SK-N-SH treated with all-trans-retinoic acid at 6 μM for 48 hours (cell line): ENCODE results near the gene MMS19.
A peak's percentile ranks its signal among the peaks of the same experiment; 100 is the strongest.

Experiments used
- ATAC-seq: fragments of 200-7000 bp; cut with Tn5 transposase; 3 replicates; pipeline ENCODE4 v1.9.1; 2020; ENCODE audit warnings: mild to moderate bottlenecking, moderate library complexity
- ARNTL ChIP-seq: fragments of 450-650 bp; formaldehyde crosslinking; IDR thresholded peaks from 2 replicates; pipeline ENCODE4 v1.5.0; 2020; ENCODE audit warnings: low read depth, mild to moderate bottlenecking, moderate library complexity, borderline replicate concordance
- CREB5 ChIP-seq: fragments of 250-450 bp; sonication (Bioruptor Pico); IDR thresholded peaks from 2 replicates; pipeline ENCODE4 v1.5.1; 2020; ENCODE audit warnings: low read depth, mild to moderate bottlenecking, moderate library complexity
- CSDC2 ChIP-seq: fragments of 250-450 bp; sonication (Bioruptor Pico); IDR thresholded peaks from 2 replicates; pipeline ENCODE4 v1.5.0; 2020; ENCODE audit warnings: mild to moderate bottlenecking, moderate library complexity
- ESRRG ChIP-seq: fragments of 250-450 bp; sonication (Bioruptor Pico); IDR thresholded peaks from 2 replicates; pipeline ENCODE4 v1.6.1; 2021; ENCODE audit warnings: mild to moderate bottlenecking
- GLIS3 ChIP-seq: fragments of 250-450 bp; sonication (Bioruptor Pico); IDR thresholded peaks from 2 replicates; pipeline ENCODE4 v1.5.0; 2020; ENCODE audit warnings: mild to moderate bottlenecking, moderate library complexity
- ISL1 ChIP-seq: fragments of 250-450 bp; sonication (Bioruptor Pico); IDR thresholded peaks from 2 replicates; pipeline ENCODE4 v2.1.2; 2022; ENCODE audit warnings: mild to moderate bottlenecking, moderate library complexity
- OSR1 ChIP-seq: fragments of 250-450 bp; sonication (Bioruptor Pico); IDR thresholded peaks from 2 replicates; pipeline ENCODE4 v1.8.0; 2022; ENCODE audit warnings: moderate library complexity, mild to moderate bottlenecking, inconsistent platforms
- POU6F1 ChIP-seq: fragments of 250-450 bp; sonication (Bioruptor Pico); IDR thresholded peaks from 2 replicates; pipeline ENCODE4 v1.8.0; 2021; ENCODE audit warnings: low read depth, mild to moderate bottlenecking, moderate library complexity, borderline replicate concordance
- RARB ChIP-seq: fragments of 250-450 bp; sonication (Bioruptor Pico); IDR thresholded peaks from 2 replicates; pipeline ENCODE4 v1.8.0; 2021; ENCODE audit warnings: mild to moderate bottlenecking, moderate library complexity
- SNAI2 ChIP-seq: fragments of 250-450 bp; sonication (Bioruptor Pico); IDR thresholded peaks from 2 replicates; pipeline ENCODE4 v1.5.0; 2020; ENCODE audit warnings: mild to moderate bottlenecking, moderate library complexity
- TCF4 ChIP-seq: fragments of 250-450 bp; sonication (Bioruptor Pico); IDR thresholded peaks from 2 replicates; pipeline ENCODE4 v1.8.0; 2021; ENCODE audit warnings: mild to moderate bottlenecking, moderate library complexity, borderline replicate concordance
- ZC3H10 ChIP-seq: fragments of 250-450 bp; sonication (Bioruptor Pico); IDR thresholded peaks from 2 replicates; pipeline ENCODE4 v1.5.1; 2021; ENCODE audit warnings: mild to moderate bottlenecking, moderate library complexity
- ZFP3 ChIP-seq: fragments of 250-450 bp; sonication (Bioruptor Pico); IDR thresholded peaks from 2 replicates; pipeline ENCODE4 v1.5.0; 2020; ENCODE audit warnings: mild to moderate bottlenecking, moderate library complexity
- ZFP30 ChIP-seq: fragments of 450-650 bp; formaldehyde crosslinking; IDR thresholded peaks from 2 replicates; pipeline ENCODE4 v1.5.0; 2022; ENCODE audit warnings: mild to moderate bottlenecking, moderate library complexity
- ZNF565 ChIP-seq: fragments of 450-650 bp; formaldehyde crosslinking; conservative IDR thresholded peaks from 2 replicates; pipeline ENCODE4 v1.5.0; 2020; ENCODE audit warnings: low read depth, mild to moderate bottlenecking, moderate library complexity
- ZNF70 ChIP-seq: fragments of 450-650 bp; formaldehyde crosslinking; IDR thresholded peaks from 2 replicates; pipeline ENCODE4 v1.5.0; 2020; ENCODE audit warnings: mild to moderate bottlenecking, moderate library complexity
- ZNF8 ChIP-seq: fragments of 450-650 bp; formaldehyde crosslinking; IDR thresholded peaks from 2 replicates; pipeline ENCODE4 v1.5.0; 2020; ENCODE audit warnings: mild to moderate bottlenecking, moderate library complexity
- TF ChIP-seq, protein P1 (sequence below): fragments of 250-450 bp; sonication (Bioruptor Pico); IDR thresholded peaks from 2 replicates; pipeline ENCODE4 v1.5.1; 2021; ENCODE audit warnings: mild to moderate bottlenecking, moderate library complexity
- TF ChIP-seq, protein P2 (sequence below): fragments of 250-450 bp; sonication (Bioruptor Pico); IDR thresholded peaks from 2 replicates; pipeline ENCODE4 v1.5.0; 2020; ENCODE audit warnings: mild to moderate bottlenecking, moderate library complexity
- TF ChIP-seq, protein P3 (sequence below): fragments of 250-450 bp; sonication (Bioruptor Pico); IDR thresholded peaks from 2 replicates; pipeline ENCODE4 v1.8.0; 2020; ENCODE audit warnings: mild to moderate bottlenecking, moderate library complexity, borderline replicate concordance

Gene MMS19

DNA sequence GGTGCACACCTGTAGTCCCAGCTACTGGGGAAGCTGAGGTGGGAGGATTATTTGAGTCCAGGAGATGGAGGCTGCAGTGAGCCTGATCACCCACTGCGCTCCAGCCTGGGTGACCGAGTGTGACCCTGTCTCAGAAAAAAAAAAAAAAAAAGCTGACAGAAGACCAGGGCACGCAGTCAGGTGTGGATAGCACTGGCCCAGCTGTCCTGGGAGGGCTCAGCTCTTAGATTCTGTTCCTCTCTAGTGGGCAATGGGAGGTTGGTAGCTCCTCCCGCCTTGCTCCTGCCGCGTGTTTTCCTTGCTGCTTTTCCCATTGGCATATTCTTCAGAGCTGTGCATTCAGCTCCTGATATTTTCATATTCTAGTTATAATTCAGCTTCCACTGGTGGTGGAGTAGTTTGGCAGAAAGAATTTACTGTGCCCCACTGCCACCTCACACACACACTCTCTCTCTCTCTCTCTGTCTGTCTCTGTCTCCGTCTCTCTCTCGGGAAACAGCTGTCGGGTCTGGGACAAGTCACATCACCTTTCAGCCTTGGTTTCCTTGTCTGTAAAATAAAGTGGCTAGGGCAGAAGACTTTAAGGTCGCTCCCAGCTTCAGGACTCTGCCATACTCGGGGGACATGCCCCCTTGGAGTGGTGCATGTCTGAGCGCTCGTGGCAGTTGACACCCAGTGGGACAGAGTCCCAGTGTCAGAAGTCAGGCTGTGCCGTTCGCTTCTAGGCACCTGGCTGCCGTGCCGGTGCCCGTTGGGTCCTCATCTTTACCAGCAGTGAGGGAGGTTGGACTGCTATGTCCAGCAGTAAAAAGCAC, 48.4 kb upstream of the MMS19 start:
- TF ChIP-seq POU6F1 (CRISPR knock-in tag) (no peak), ZNF70 (CRISPR knock-in tag) (no peak), ZFP30 (CRISPR knock-in tag) (no peak), ARNTL (CRISPR knock-in tag) (no peak), ESRRG (CRISPR knock-in tag) (no peak), ZNF565 (CRISPR knock-in tag) (no peak), RARB (CRISPR knock-in tag) (no peak), OSR1 (CRISPR knock-in tag) (no peak), ZC3H10 (no peak), GLIS3 (CRISPR knock-in tag) (no peak), TCF4 (CRISPR knock-in tag) (no peak), ISL1 (CRISPR knock-in tag) (no peak), ZNF8 (no peak), CSDC2 (no peak), CREB5 (no peak), ZFP3 (no peak), SNAI2 (CRISPR knock-in tag) (no peak)
- TF ChIP-seq, protein P1, sequence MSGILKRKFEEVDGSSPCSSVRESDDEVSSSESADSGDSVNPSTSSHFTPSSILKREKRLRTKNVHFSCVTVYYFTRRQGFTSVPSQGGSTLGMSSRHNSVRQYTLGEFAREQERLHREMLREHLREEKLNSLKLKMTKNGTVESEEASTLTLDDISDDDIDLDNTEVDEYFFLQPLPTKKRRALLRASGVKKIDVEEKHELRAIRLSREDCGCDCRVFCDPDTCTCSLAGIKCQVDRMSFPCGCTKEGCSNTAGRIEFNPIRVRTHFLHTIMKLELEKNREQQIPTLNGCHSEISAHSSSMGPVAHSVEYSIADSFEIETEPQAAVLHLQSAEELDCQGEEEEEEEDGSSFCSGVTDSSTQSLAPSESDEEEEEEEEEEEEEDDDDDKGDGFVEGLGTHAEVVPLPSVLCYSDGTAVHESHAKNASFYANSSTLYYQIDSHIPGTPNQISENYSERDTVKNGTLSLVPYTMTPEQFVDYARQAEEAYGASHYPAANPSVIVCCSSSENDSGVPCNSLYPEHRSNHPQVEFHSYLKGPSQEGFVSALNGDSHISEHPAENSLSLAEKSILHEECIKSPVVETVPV (CRISPR knock-in tag) = no peak
- TF ChIP-seq, protein P2, sequence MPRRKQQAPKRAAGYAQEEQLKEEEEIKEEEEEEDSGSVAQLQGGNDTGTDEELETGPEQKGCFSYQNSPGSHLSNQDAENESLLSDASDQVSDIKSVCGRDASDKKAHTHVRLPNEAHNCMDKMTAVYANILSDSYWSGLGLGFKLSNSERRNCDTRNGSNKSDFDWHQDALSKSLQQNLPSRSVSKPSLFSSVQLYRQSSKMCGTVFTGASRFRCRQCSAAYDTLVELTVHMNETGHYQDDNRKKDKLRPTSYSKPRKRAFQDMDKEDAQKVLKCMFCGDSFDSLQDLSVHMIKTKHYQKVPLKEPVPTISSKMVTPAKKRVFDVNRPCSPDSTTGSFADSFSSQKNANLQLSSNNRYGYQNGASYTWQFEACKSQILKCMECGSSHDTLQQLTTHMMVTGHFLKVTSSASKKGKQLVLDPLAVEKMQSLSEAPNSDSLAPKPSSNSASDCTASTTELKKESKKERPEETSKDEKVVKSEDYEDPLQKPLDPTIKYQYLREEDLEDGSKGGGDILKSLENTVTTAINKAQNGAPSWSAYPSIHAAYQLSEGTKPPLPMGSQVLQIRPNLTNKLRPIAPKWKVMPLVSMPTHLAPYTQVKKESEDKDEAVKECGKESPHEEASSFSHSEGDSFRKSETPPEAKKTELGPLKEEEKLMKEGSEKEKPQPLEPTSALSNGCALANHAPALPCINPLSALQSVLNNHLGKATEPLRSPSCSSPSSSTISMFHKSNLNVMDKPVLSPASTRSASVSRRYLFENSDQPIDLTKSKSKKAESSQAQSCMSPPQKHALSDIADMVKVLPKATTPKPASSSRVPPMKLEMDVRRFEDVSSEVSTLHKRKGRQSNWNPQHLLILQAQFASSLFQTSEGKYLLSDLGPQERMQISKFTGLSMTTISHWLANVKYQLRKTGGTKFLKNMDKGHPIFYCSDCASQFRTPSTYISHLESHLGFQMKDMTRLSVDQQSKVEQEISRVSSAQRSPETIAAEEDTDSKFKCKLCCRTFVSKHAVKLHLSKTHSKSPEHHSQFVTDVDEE (CRISPR knock-in tag) = no peak
- TF ChIP-seq, protein P3, sequence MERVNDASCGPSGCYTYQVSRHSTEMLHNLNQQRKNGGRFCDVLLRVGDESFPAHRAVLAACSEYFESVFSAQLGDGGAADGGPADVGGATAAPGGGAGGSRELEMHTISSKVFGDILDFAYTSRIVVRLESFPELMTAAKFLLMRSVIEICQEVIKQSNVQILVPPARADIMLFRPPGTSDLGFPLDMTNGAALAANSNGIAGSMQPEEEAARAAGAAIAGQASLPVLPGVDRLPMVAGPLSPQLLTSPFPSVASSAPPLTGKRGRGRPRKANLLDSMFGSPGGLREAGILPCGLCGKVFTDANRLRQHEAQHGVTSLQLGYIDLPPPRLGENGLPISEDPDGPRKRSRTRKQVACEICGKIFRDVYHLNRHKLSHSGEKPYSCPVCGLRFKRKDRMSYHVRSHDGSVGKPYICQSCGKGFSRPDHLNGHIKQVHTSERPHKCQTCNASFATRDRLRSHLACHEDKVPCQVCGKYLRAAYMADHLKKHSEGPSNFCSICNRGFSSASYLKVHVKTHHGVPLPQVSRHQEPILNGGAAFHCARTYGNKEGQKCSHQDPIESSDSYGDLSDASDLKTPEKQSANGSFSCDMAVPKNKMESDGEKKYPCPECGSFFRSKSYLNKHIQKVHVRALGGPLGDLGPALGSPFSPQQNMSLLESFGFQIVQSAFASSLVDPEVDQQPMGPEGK = no peak
- ATAC-seq = no peak

GRCh38 chr10:97543025-97543546, 44.9 kb upstream of the MMS19 start:
- ATAC-seq = peak; percentile 78
- no peak for TF ChIP-seq OSR1 (CRISPR knock-in tag)
- TF ChIP-seq, protein P3 = 0 out of 2 replicates have a peak, but pooled peaks have one; percentile 19
- TF ChIP-seq ZFP3 = peak; percentile 31; the same call in 1 of the 2 replicates
- TF ChIP-seq ARNTL (CRISPR knock-in tag) = no peak
- TF ChIP-seq, all 23 proteins: peak for 2
